HepG2 (cell line): ENCODE data around the gene TRAPPC1. TPM values are rescaled to one million over a fixed set of nuclear protein-coding genes. Genes with fewer than 3 reads are reported as not detected.

Source experiments
- ATAC-seq: fragments of 200-7000 bp; cut with Tn5 transposase; 3 replicates; pipeline ENCODE4 v1.9.1; 2020; ENCODE audit warnings: mild to moderate bottlenecking, moderate library complexity
- BruUV-seq: library from RNA; stranded (reverse); fragments of 400-500 nt; replicated peaks from 2 replicates; lab custom pipeline; 2021; lab: Mats Ljungman, UMichigan
- CTCF ChIA-PET: fragments of 300-600 bp; formaldehyde crosslinking; extraction: SDS; loops from one replicate; lab custom pipeline; 2021; ENCODE audit warnings: low total read pairs, inconsistent platforms, low intra/inter-chr PET ratio; lab: Yijun Ruan, JAX
- POLR2A ChIA-PET: fragments of 350-600 bp; sonication (Branson Sonifier 250); formaldehyde crosslinking; loops from one replicate; lab custom pipeline; 2020; ENCODE audit warnings: antibody characterized with exemption, inconsistent platforms; lab: Yijun Ruan, JAX
- DNase-seq: peaks from one replicate; pipeline ENCODE4 v3.0.0-alpha.2; 2015; ENCODE audit warnings: low spot score
- FAIRE-seq: peaks from 3 replicates; lab custom pipeline; 2011; peaks lifted over from hg19 to GRCh38; lab: Jason Lieb, UNC
- H2AFZ ChIP-seq: one replicate; pipeline ENCODE4 v1.6.1; 2011; ENCODE audit warnings: low read length, inconsistent platforms
- H3K27ac ChIP-seq: fragments of 300-600 bp; 3 replicates; pipeline ENCODE4 v1.8.0; 2011; ENCODE audit warnings: mixed run types, mild to moderate bottlenecking, mixed read lengths, low read length, inconsistent platforms; ENCODE audit not compliant: insufficient read depth; ENCODE audit errors: extremely low read length
- H3K27me3 ChIP-seq, 2 experiments: fragments of 200-600 bp in 1 of 2; 2 replicates in 1 of 2; 3 replicates in 1 of 2; pipeline versions ENCODE4 v1.6.0 to v1.8.0; 2011; ENCODE audit warnings: low read length in 2 of 2, mild to moderate bottlenecking in 2 of 2, moderate library complexity in 2 of 2, inconsistent platforms in 1 of 2; ENCODE audit not compliant: insufficient read depth in 2 of 2, control insufficient read depth in 1 of 2
- H3K36me3 ChIP-seq, 2 experiments: fragments of 200-600 bp in 1 of 2; replicated peaks in 1 of 2; 2 replicates in 1 of 2; 3 replicates in 1 of 2; pipeline versions ENCODE4 v1.5.1 to v1.8.0; 2011; ENCODE audit warnings: low read length in 2 of 2, inconsistent platforms in 1 of 2; ENCODE audit not compliant: insufficient read depth in 2 of 2, control insufficient read depth in 1 of 2
- H3K4me1 ChIP-seq: 2 replicates; pipeline ENCODE4 v1.5.1; 2012; ENCODE audit warnings: low read length, inconsistent platforms; ENCODE audit not compliant: insufficient read depth
- H3K4me2 ChIP-seq: 2 replicates; pipeline ENCODE4 v1.6.0; 2011; ENCODE audit warnings: low read depth, low read length, inconsistent platforms
- H3K4me3 ChIP-seq, 3 experiments: fragments of 200-600 bp in 1 of 3; sonication (generic), shearing (Covaris generic) in 1 of 3; replicated peaks in 1 of 3; 2 replicates each; pipeline ENCODE4 v1.5.1; 2011 to 2016; ENCODE audit warnings: low read length in 3 of 3, inconsistent platforms in 2 of 3, low read depth in 2 of 3, mild to moderate bottlenecking in 2 of 3, control low read depth in 1 of 3, mixed read lengths in 1 of 3; ENCODE audit not compliant: insufficient read depth in 1 of 3
- H3K79me2 ChIP-seq: one replicate; pipeline ENCODE4 v1.6.1; 2011; ENCODE audit warnings: low read length, inconsistent platforms; ENCODE audit not compliant: insufficient read depth
- H3K9ac ChIP-seq: 2 replicates; pipeline ENCODE4 v1.6.0; 2011; ENCODE audit warnings: mild to moderate bottlenecking, low read depth, low read length, inconsistent platforms; ENCODE audit not compliant: insufficient read depth
- H3K9me3 ChIP-seq: 2 replicates; pipeline ENCODE4 v1.5.1; 2012; ENCODE audit warnings: mild to moderate bottlenecking, low read length
- H4K20me1 ChIP-seq: 2 replicates; pipeline ENCODE4 v1.6.0; 2011; ENCODE audit warnings: inconsistent platforms, mild to moderate bottlenecking, low read length, moderate library complexity; ENCODE audit not compliant: insufficient read depth
- EED ChIP-seq: sonication (generic); formaldehyde crosslinking; IDR thresholded peaks from 2 replicates; pipeline ENCODE4 v1.5.0; 2020; ENCODE audit warnings: mild to moderate bottlenecking, missing genetic modification reagents
- KDM5B ChIP-seq: sonication (generic); formaldehyde crosslinking; IDR thresholded peaks from 2 replicates; pipeline ENCODE4 v1.4.0; 2020; ENCODE audit warnings: missing genetic modification reagents, mild to moderate bottlenecking, borderline replicate concordance
- KLF15 ChIP-seq: sonication (generic); formaldehyde crosslinking; IDR thresholded peaks from 2 replicates; pipeline ENCODE4 v1.8.1; 2023; ENCODE audit warnings: borderline replicate concordance, mild to moderate bottlenecking, inconsistent platforms, missing genetic modification reagents, mixed read lengths
- MAFG ChIP-seq: sonication (generic); formaldehyde crosslinking; IDR thresholded peaks from 2 replicates; pipeline ENCODE4 v1.5.1; 2020; ENCODE audit warnings: mild to moderate bottlenecking, missing genetic modification reagents
- MXD4 ChIP-seq: IDR thresholded peaks from 2 replicates; pipeline ENCODE4 v1.6.1; 2016; ENCODE audit warnings: mild to moderate bottlenecking, missing biosample characterization, missing genetic modification reagents
- ZNF121 ChIP-seq: sonication (generic); formaldehyde crosslinking; IDR thresholded peaks from 2 replicates; pipeline ENCODE4 v1.5.0; 2020; ENCODE audit warnings: mild to moderate bottlenecking, missing genetic modification reagents
- ZNF230 ChIP-seq: sonication (generic); formaldehyde crosslinking; IDR thresholded peaks from 2 replicates; pipeline ENCODE4 v1.4.0; 2020; ENCODE audit warnings: mild to moderate bottlenecking, missing genetic modification reagents
- ZNF552 ChIP-seq: sonication (generic); formaldehyde crosslinking; IDR thresholded peaks from 2 replicates; pipeline ENCODE4 v1.9.0; 2022; ENCODE audit warnings: missing genetic modification reagents, mild to moderate bottlenecking, borderline replicate concordance
- ZNF737 ChIP-seq: sonication (generic); formaldehyde crosslinking; IDR thresholded peaks from 2 replicates; pipeline ENCODE4 v1.5.0; 2020; ENCODE audit warnings: missing genetic modification reagents, mild to moderate bottlenecking, borderline replicate concordance
- in situ Hi-C: cut with HindIII; loops from 2 replicates; pipeline ENCODE4 v1.10.0; 2017; ENCODE audit warnings: low pct_unique_long_range_greater_than_20kb; ENCODE audit not compliant: extremely low pct_ligation_motif_present
- intact Hi-C: fragments of 100-400 bp; cut with micrococcal nuclease; formaldehyde crosslinking; loops from one replicate; pipeline ENCODE4 v1.10.0; 2022; ENCODE audit not compliant: unreplicated experiment
- polyA plus RNA-seq, 8 experiments: library from polyadenylated mRNA; depleted of rRNA in 3 of 8; stranded (reverse) in 7 of 8; unstranded in 1 of 8; fragments of >200 nt; fragmentation: Illumina TruSeq in 4 of 8; extraction: Trizol in 4 of 8; gene quantifications; 2 replicates each; pipeline versions ENCODE4 v1.2.1 to v1.2.3, GENCODE V29; 2011 to 2016; ENCODE audit warnings: low read depth in 4 of 8, missing spikeins in 1 of 8, mixed read lengths in 1 of 8; ENCODE audit not compliant: insufficient read depth in 1 of 8
- total RNA-seq, 5 experiments: library from RNA; depleted of rRNA; stranded (reverse); fragments of >200 nt; fragmentation: Illumina TruSeq; extraction: Trizol; gene quantifications; 2 replicates each; pipeline ENCODE4 v1.2.3, GENCODE V29; 2016; ENCODE audit warnings: low read depth in 1 of 5
- TF ChIP-seq, protein P1 (sequence below): sonication (generic); formaldehyde crosslinking; conservative IDR thresholded peaks from 2 replicates; pipeline ENCODE4 v1.8.0; 2022; ENCODE audit warnings: low read depth, missing genetic modification reagents
- TF ChIP-seq, protein P2 (sequence below): sonication (generic); formaldehyde crosslinking; IDR thresholded peaks from 2 replicates; pipeline ENCODE4 v1.4.0; 2020; ENCODE audit warnings: mild to moderate bottlenecking, missing genetic modification reagents
- TF ChIP-seq, protein P3 (sequence below): IDR thresholded peaks from 2 replicates; pipeline ENCODE4 v1.6.1; 2016; ENCODE audit warnings: low read depth, borderline replicate concordance
- TF ChIP-seq, protein P4 (sequence below): sonication (generic); formaldehyde crosslinking; IDR thresholded peaks from 2 replicates; pipeline ENCODE4 v1.5.0; 2020; ENCODE audit warnings: mild to moderate bottlenecking, missing genetic modification reagents, borderline replicate concordance
- TF ChIP-seq, protein P5 (sequence below): IDR thresholded peaks from 2 replicates; pipeline ENCODE4 v1.6.1; 2012; ENCODE audit warnings: inconsistent platforms

Gene TRAPPC1
- total and polyA plus RNA-seq, 2 of the 13 experiments (the other 11 are each of a cell fraction or from before 2014, with no cell fraction given): 28.1 to 44.9 TPM

DNA sequence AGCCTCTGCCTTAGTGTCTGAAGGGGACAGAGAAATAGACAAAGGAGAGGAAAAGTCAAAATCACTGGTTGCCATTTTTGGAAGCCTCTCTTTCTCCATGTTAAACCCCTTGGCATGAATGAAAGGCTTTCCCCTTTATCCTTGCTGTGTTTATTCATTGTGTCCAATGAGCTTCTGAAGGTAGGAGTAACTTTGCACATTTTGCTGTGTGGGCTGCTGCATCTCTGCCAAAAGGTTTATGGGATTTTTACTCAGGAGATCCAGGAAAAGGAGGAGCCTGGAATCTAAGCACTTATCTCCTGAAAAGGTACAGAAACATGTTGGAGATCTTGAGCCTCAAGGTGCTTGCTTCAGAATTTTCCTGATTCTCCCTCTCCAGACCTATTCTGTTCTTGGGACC lies 4.1 kb upstream of the TRAPPC1 start:
- in situ Hi-C loops: no loop called here

More for the DNA sequence above, 4.1 kb upstream of the TRAPPC1 start:
- H3K79me2 ChIP-seq: peaks cover 14% of the 10 kb centered on the region
- no peaks in the 10 kb centered on the region for H4K20me1 ChIP-seq
- H3K27ac ChIP-seq: no peak overlapping the region
- H3K4me1 ChIP-seq: peaks cover 22% of the 10 kb centered on the region
- H2AFZ ChIP-seq: no peak overlapping the region
- DNase-seq: no peak
- TF ChIP-seq, protein P1, sequence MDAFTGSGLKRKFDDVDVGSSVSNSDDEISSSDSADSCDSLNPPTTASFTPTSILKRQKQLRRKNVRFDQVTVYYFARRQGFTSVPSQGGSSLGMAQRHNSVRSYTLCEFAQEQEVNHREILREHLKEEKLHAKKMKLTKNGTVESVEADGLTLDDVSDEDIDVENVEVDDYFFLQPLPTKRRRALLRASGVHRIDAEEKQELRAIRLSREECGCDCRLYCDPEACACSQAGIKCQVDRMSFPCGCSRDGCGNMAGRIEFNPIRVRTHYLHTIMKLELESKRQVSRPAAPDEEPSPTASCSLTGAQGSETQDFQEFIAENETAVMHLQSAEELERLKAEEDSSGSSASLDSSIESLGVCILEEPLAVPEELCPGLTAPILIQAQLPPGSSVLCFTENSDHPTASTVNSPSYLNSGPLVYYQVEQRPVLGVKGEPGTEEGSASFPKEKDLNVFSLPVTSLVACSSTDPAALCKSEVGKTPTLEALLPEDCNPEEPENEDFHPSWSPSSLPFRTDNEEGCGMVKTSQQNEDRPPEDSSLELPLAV: no peak
- TF ChIP-seq ZNF121 (no peak), KLF15 (no peak), EED (CRISPR knock-in tag) (no peak), ZNF230 (CRISPR knock-in tag) (no peak), MAFG (CRISPR knock-in tag) (no peak), MXD4 (CRISPR knock-in tag) (no peak), ZNF737 (CRISPR knock-in tag) (no peak), ZNF552 (CRISPR knock-in tag) (no peak), KDM5B (CRISPR knock-in tag) (no peak)
- TF ChIP-seq, protein P2, sequence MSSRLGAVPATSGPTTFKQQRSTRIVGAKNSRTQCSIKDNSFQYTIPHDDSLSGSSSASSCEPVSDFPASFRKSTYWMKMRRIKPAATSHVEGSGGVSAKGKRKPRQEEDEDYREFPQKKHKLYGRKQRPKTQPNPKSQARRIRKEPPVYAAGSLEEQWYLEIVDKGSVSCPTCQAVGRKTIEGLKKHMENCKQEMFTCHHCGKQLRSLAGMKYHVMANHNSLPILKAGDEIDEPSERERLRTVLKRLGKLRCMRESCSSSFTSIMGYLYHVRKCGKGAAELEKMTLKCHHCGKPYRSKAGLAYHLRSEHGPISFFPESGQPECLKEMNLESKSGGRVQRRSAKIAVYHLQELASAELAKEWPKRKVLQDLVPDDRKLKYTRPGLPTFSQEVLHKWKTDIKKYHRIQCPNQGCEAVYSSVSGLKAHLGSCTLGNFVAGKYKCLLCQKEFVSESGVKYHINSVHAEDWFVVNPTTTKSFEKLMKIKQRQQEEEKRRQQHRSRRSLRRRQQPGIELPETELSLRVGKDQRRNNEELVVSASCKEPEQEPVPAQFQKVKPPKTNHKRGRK (CRISPR knock-in tag): no peak
- TF ChIP-seq, protein P3, sequence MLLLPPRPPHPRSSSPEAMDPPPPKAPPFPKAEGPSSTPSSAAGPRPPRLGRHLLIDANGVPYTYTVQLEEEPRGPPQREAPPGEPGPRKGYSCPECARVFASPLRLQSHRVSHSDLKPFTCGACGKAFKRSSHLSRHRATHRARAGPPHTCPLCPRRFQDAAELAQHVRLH (CRISPR knock-in tag): no peak
- TF ChIP-seq, protein P4, sequence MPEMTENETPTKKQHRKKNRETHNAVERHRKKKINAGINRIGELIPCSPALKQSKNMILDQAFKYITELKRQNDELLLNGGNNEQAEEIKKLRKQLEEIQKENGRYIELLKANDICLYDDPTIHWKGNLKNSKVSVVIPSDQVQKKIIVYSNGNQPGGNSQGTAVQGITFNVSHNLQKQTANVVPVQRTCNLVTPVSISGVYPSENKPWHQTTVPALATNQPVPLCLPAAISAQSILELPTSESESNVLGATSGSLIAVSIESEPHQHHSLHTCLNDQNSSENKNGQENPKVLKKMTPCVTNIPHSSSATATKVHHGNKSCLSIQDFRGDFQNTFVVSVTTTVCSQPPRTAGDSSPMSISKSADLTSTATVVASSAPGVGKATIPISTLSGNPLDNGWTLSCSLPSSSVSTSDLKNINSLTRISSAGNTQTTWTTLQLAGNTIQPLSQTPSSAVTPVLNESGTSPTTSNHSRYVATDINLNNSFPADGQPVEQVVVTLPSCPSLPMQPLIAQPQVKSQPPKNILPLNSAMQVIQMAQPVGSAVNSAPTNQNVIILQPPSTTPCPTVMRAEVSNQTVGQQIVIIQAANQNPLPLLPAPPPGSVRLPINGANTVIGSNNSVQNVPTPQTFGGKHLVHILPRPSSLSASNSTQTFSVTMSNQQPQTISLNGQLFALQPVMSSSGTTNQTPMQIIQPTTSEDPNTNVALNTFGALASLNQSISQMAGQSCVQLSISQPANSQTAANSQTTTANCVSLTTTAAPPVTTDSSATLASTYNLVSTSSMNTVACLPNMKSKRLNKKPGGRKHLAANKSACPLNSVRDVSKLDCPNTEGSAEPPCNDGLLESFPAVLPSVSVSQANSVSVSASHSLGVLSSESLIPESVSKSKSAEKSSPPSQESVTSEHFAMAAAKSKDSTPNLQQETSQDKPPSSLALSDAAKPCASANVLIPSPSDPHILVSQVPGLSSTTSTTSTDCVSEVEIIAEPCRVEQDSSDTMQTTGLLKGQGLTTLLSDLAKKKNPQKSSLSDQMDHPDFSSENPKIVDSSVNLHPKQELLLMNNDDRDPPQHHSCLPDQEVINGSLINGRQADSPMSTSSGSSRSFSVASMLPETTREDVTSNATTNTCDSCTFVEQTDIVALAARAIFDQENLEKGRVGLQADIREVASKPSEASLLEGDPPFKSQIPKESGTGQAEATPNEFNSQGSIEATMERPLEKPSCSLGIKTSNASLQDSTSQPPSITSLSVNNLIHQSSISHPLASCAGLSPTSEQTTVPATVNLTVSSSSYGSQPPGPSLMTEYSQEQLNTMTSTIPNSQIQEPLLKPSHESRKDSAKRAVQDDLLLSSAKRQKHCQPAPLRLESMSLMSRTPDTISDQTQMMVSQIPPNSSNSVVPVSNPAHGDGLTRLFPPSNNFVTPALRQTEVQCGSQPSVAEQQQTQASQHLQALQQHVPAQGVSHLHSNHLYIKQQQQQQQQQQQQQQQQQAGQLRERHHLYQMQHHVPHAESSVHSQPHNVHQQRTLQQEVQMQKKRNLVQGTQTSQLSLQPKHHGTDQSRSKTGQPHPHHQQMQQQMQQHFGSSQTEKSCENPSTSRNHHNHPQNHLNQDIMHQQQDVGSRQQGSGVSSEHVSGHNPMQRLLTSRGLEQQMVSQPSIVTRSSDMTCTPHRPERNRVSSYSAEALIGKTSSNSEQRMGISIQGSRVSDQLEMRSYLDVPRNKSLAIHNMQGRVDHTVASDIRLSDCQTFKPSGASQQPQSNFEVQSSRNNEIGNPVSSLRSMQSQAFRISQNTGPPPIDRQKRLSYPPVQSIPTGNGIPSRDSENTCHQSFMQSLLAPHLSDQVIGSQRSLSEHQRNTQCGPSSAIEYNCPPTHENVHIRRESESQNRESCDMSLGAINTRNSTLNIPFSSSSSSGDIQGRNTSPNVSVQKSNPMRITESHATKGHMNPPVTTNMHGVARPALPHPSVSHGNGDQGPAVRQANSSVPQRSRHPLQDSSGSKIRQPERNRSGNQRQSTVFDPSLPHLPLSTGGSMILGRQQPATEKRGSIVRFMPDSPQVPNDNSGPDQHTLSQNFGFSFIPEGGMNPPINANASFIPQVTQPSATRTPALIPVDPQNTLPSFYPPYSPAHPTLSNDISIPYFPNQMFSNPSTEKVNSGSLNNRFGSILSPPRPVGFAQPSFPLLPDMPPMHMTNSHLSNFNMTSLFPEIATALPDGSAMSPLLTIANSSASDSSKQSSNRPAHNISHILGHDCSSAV (CRISPR knock-in tag): no peak
- TF ChIP-seq, protein P5, sequence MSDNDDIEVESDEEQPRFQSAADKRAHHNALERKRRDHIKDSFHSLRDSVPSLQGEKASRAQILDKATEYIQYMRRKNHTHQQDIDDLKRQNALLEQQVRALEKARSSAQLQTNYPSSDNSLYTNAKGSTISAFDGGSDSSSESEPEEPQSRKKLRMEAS: no peak
- TF ChIP-seq, all 625 proteins: peak for 0
- H3K9ac ChIP-seq: no peak overlapping the region
- BruUV-seq: no TSS peak
- no peaks in the 10 kb centered on the region; a peak in 1 of 5 replicates for H3K27me3 ChIP-seq
- intact Hi-C loops: no loop called here
- H3K9me3 ChIP-seq: no peaks in the 10 kb centered on the region
- H3K36me3 ChIP-seq: peaks cover 8 to 41% of the 10 kb centered on the region in 2 experiments
- ChIA-PET CTCF (no interaction called here), POLR2A (no interaction called here)
- H3K4me2 ChIP-seq: no peak overlapping the region
- FAIRE-seq (no peak), ATAC-seq (no peak)
- H3K4me3 ChIP-seq: no peak overlapping the region
